ENCODE results near the gene MMP7.

The MMP7 gene

DNA sequence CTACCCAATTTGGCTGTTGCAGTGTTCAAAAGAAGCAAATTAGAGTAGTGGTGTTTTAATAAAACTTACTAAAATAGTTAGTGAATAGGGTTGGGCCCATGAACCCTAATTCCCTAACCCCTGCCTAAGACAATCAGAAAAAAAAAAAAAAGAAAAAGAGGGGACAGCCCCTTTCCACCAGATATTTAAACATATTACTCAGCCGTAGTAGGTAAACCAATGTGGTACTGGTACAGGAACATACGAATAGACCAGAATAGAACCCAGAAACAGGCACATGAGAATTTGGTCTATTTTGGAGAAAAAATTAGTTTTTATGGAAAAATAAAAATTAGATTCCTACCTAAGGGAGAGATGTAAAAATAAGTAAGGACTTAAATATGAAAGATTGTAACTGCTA lies 38.6 kb downstream of the MMP7 start:
- no peak for DNase-seq

DNA sequence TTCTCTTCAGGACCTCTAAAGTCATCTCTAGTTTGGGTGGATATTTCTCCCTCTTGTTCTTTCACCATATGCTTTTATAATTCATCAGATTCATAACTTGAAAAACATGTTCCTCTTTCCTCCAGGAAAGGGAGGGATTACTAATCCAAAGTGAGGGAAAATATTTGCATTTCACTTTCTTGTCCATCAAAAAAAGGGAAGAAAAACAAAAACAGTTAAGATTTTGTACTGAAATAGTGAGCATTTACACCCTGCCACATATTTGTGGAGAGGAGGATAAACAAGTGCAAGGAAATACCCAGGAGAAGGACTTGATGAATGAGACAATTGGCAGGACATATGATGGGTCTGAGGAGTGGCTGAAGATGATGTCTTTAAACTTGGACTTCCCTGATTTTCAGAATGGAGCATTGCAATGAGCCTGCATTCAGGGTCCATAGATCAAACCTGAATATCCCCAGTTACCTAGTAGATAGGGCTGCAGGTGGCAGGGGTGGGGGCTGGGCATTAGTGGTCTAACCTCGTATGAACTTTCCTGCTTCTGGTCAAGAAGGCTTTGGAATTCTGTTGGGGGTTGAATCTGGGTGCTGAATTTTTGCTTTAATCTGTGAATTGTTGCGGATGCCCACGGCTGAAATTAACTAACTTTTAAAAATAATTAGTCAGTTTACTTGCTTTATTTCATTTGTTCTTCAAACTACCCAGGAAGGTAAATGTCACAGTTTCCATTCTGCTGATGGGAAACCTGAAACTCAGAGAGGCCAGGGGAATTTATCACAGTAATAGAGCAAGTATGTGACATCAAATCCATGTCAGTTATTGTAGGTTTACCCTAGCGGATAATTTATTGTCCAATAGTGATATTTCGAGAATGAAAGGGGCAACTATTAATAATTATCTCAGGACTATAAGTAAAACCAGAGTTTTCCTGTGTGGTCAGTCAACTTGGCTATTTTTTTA lies 41.1 kb downstream of the MMP7 start:
- no peak for DNase-seq

DNA sequence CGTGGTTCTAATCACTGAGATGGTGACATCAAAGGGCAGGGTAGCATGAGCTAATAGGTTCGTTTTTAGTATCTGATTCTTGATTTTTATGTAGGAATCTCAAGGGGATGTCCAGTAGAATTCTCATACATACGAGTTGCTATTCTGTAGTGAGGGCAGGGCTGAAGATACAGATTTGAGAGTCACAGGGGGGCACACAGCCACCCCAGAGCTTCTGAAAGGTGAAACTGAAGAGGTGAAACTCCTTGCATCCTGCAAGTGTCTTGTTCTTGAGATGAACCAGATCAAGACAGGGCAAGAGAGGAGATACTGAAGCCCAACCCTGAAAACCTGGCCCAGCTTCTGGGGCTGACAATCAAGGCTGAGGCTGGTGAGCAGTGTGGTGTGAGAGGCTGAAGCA lies 42.3 kb downstream of the MMP7 start:
- DNase-seq = no peak

DNA sequence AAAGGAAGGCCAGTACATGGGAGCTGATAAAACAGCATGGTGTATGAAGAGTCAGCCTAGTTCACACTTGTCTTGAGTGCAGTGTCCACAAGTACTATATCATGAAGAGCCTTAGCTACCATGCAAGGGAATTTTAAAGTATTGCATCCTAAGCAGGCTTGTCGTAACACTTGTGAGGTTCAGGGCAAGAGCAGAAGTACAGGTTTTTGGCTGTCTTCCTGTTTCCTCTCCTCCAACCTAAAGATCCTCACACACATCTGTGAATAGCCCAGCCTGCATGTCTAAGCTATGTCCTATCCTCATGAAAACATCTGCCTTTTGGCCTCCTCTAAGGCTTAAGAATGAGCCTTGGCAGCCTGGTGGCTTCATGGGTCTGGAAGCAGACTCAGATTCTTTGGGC lies 43.3 kb downstream of the MMP7 start:
- DNase-seq = no peak

DNA sequence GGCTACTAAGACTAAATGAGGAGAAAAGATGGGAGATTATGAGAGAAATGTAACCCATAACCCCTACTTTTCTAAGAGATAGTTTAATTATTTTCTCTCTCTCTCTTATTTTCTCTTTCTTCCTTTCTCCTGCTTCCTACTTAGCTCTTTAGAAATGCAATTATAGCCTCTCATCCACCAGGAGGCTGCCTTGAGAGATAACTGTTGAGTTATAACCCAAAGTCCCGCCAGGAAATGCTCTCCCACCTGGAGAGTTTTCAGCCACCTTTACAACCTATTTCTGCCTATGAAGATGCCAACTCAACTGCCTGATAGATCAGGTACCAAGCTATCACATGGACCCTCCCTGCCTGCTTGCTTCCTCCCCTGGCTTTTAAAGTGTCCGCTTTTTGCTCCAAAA lies 44.0 kb downstream of the MMP7 start:
- DNase-seq = no peak

DNA sequence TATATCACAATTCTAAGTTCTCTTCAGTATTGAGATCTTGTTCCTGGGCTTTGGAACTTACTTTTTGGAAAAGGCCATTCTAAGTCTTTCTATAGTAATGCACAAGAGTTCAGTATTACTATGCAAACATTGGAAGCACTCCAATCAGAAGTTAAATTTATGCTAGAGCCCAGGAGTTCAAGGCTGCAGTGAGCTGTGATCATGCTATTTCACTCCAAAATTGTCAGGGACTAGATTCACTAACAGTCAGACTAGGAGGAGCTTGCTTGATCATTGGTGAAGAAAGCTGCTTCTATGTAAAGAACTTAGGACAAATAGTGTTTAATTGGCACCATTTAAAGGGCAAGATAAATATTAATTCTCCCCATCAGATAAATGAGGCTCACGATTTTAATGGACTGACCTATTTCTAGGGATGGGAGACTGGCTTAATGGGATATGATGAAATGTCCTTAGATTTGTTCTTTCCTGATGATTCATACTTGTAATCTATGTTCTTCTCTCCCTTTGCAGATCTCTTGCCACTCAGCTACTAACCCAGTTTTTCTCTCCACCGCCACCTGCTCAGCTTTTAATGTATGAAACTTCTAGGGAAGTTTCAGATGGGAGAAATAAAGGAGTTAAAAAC lies 45.3 kb downstream of the MMP7 start:
- no peak for DNase-seq

DNA sequence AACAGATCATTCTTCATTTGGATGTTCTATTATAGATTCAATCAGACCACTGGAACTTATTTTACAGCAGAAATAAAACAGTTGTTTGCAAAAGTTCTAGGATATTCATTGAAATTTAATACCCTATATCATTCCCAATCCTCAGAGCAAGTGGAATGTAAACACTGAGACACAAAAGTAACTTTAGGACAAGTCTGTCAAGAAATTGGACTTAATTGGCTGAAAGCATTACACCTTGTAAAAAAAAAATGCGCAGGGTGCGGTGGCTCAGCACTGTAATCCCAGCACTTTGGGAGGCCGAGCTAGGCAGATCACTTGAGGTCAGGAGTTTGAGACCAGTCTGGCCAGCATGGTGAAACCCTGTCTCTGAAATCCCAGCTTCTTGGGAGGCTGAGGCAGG lies 48.1 kb downstream of the MMP7 start:
- no peak for DNase-seq

DNA sequence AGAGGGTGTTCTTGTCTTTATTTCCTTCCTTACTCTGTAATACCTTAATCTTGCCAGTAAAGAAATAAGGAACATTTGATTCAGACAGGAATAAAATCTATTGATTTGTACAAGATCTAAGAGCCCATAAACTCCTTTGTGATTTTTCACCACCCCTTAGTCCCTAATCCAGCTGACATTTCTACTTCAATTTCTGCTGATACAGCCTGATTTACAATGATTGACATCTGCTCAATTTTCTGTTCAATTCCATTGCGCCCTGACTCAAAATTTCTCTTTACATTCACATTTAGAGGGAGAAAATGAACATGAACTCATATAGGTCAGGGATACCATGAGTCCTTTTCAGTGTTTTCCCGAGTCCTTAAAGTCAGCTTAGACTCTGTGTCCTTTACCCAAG lies 50.8 kb downstream of the MMP7 start:
- no peak for DNase-seq

DNA sequence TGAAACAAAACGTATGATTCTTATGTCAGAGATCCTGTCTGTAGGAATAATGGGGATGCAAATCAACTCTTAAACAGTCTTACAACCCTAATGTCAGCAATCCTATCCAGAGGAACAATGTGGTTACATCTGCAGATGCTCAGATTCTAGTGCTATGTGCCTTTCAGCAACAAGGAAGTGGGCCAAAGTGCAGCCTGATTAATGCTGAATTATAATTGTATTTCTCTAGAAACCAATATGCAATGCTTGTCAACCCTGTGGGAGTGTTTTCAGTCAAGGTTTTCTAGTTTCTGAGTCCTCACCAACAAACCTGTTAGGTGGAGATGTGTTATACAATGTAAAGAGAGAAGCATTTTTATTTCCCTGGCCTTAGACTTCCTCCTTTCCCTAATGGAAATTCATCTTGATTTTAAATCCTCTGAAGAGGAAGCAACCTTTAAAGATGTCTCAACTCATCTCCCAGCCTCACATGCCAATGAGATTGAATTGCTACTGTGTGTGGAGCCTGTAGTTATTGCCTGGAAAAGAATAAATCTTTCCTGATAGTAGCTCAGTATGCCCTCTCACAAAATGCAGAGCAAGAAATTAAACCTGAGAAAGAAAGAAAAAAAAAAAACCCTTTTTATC lies 51.8 kb downstream of the MMP7 start:
- DNase-seq = no peak

DNA sequence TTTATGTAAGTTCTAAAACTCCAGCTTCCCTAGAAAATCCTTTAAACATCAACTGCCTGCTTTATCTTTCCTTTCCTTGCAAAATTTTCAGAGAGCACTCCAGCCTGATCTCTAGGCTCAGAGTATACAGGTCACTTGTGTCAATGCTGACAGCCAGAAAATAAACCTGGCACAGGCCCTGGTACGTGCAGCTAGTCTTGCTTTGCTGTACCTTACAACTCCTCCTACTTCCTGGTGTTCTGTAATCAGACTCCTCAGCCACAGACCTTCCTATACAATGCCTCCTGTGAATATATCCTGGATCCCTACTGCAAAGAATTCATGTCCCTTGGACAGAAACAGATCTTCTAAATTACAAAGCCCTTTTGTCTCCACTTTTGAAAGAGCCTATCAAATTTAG lies 53.7 kb downstream of the MMP7 start:
- DNase-seq = no peak

DNA sequence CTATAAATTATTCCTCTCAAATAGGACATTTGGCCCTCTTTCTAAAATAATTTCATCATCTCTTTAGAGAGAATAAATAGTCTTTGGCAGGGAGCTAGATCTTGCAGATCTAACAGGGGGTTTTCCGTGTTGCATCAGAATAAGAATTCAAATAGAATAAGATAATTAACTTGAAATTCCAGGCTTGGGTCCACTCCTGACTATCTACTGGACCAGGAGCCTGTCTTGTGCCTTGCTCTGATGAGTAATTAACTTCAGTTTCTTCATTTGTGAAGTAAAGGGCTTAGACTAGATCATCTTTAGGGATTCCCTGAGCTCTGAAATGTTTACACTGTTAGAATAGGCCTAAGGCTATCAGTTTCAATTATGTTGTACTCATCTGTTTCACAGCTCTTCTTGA lies 54.5 kb downstream of the MMP7 start:
- peak; percentile 14 for DNase-seq

DNA sequence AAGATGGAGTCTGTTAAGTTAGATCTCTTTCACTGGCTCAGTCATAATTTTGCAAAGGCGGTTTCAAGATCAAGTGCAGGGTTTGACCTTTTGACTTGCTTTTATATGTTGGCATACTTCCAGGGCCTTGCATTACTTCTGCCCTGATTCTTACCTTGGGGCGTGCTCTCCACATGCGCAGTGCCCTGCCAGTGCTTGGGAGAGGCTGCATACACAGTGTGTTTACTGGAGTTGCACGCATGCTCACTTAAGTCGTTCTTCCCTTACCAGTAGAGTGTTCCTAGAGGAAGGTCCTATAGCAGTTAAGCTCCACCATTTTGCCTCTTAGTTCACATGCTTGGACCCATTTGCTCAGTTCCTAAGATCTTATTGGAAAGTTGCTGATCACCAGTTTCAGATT lies 57.0 kb downstream of the MMP7 start:
- no peak for DNase-seq

DNA sequence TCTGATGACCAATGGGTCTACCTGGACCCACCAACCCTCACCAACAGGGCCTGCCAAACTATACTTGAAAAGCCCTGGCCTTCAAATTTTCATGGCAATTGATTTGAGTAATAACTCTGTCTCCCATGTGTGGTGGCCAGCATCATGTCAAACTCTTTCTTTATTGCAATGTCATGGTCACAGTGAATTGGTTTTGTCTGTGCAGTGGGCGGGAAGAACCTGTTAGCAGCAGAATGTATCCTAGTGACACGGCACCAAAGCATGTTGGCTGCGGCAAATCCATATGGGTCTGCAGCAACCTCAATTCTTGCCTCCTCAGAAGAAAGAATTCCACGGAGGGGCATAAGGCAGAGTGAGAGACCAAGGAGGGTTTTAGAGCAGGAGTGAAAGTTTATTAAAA lies 58.4 kb downstream of the MMP7 start:
- DNase-seq = no peak

DNA sequence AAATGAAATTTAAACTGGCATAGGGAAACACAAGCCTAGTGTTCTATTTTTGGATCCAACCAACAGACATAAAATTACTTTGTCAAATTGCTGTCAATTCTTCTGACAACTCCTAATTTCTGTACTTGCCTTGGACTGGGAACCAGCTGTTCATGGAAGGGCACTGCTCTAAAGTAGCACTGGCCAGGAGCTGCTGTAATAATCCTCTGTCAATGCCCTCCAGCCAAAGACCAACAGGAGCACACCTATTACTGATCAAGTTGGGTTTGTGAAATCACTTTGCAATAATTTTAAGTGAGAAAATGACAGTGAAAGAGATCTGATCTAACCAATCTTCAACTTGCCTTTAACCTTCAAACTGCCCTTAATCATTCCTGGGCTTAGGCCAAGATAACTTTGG lies 59.1 kb downstream of the MMP7 start:
- DNase-seq = no peak
